CD4-positive, alpha-beta memory T cell (primary cell): ENCODE results near the gene ZBTB46. TPM values are rescaled to one million over a fixed set of nuclear protein-coding genes. Genes with fewer than 3 reads are reported as not detected.

Source experiments
- CTCF ChIA-PET: fragments of 350-600 bp; sonication (Branson Sonifier 250); formaldehyde crosslinking; loops from one replicate; lab custom pipeline; 2021; ENCODE audit warnings: inconsistent platforms; ENCODE audit not compliant: partially characterized antibody; lab: Charles Lee
- POLR2A ChIA-PET: fragments of 350-600 bp; sonication (Branson Sonifier 250); formaldehyde crosslinking; loops from one replicate; lab custom pipeline; 2021; ENCODE audit not compliant: partially characterized antibody; lab: Charles Lee
- DNase-seq, 5 donors: peaks; one replicate each; pipeline versions ENCODE4 v3.0.0 to v3.0.0-alpha.2; 2020 to 2022; ENCODE audit warnings: mixed read lengths in 1 of 5
- H3K27ac ChIP-seq: one replicate; pipeline ENCODE4 v1.7.0; 2013; ENCODE audit warnings: low read depth, low read length
- H3K27me3 ChIP-seq: 2 replicates; pipeline ENCODE4 v1.7.0; 2013; ENCODE audit warnings: mild to moderate bottlenecking, low read length, moderate library complexity; ENCODE audit not compliant: insufficient read depth
- H3K36me3 ChIP-seq: 2 replicates; pipeline ENCODE4 v1.7.0; 2013; ENCODE audit warnings: mild to moderate bottlenecking, low read length, moderate library complexity; ENCODE audit not compliant: insufficient read depth
- H3K4me1 ChIP-seq: 2 replicates; pipeline ENCODE4 v1.7.0; 2013; ENCODE audit warnings: mild to moderate bottlenecking, low read length, moderate library complexity; ENCODE audit not compliant: insufficient read depth
- H3K4me3 ChIP-seq, 2 donors: one replicate each; pipeline ENCODE4 v1.7.0; 2013; ENCODE audit warnings: low read length in 2 of 2, mild to moderate bottlenecking in 1 of 2
- H3K9me3 ChIP-seq, 2 donors: one replicate each; pipeline ENCODE4 v1.7.0; 2013; ENCODE audit warnings: low read length in 2 of 2, control low read depth in 1 of 2; ENCODE audit not compliant: control insufficient read depth in 1 of 2
- H3K27ac Mint-ChIP-seq, 7 donors: one replicate each; pipeline ENCODE4 v1.8.0; 2020 to 2021; ENCODE audit warnings: mixed read lengths in 7 of 7, mild to moderate bottlenecking in 6 of 7, inconsistent platforms in 3 of 7, moderate library complexity in 3 of 7
- H3K27me3 Mint-ChIP-seq, 2 donors: one replicate each; pipeline ENCODE4 v1.8.0; 2020 to 2021; ENCODE audit warnings: mixed read lengths in 2 of 2
- H3K36me3 Mint-ChIP-seq, 2 donors: one replicate each; pipeline ENCODE4 v1.8.0; 2020 to 2021; ENCODE audit warnings: mixed read lengths in 2 of 2, inconsistent platforms in 1 of 2, mild to moderate bottlenecking in 1 of 2
- H3K4me1 Mint-ChIP-seq, 4 donors: one replicate each; pipeline ENCODE4 v1.8.0; 2020 to 2021; ENCODE audit warnings: mixed read lengths in 4 of 4, mild to moderate bottlenecking in 1 of 4
- H3K4me3 Mint-ChIP-seq, 8 donors: one replicate each; pipeline ENCODE4 v1.8.0; 2020 to 2021; ENCODE audit warnings: mixed read lengths in 8 of 8, mild to moderate bottlenecking in 7 of 8, moderate library complexity in 6 of 8, inconsistent platforms in 3 of 8
- H3K9me3 Mint-ChIP-seq, 8 donors: one replicate each; pipeline ENCODE4 v1.8.0; 2020 to 2021; ENCODE audit warnings: mixed read lengths in 8 of 8, mild to moderate bottlenecking in 5 of 8, inconsistent platforms in 3 of 8, moderate library complexity in 1 of 8
- intact Hi-C: fragments of 100-400 bp; cut with micrococcal nuclease; formaldehyde crosslinking; loops from one replicate; pipeline ENCODE4 v1.15.1; 2023
- polyA plus RNA-seq, 2 donors: library from polyadenylated mRNA; unstranded; fragments of 300-500 nt; fragmentation: Illumina TruSeq; gene quantifications; one replicate each; pipeline ENCODE4 v1.2.3, GENCODE V29; 2021
- total RNA-seq, 2 experiments: library from RNA; stranded (reverse); gene quantifications; one replicate each; pipeline ENCODE4 v1.2.3, GENCODE V29; 2021

The ZBTB46 gene
- total and polyA plus RNA-seq, 4 experiments from 2014 or later: 0.09 to 0.87 (median 0.28) TPM; not detected in 1

- POLR2A ChIA-PET: interaction anchor here (0.6 to 3.8 kb wide), 13 partner anchors 9 to 342 kb away, joined by 3 to 37 read pairs (median 14); partner anchors contain the start of genes ARFRP1, LIME1, PPDPF and PRPF6
- Histone ChIP-seq H3K27me3 (no peaks in the 10 kb centered on the region), H3K36me3 (no peaks in the 10 kb centered on the region), H3K4me3 (peak overlapping the region; percentile 27 to 90), H3K9me3 (no peaks in the 10 kb centered on the region), H3K27ac (peak overlapping the region; percentile 81), H3K4me1 (peaks cover 40% of the 10 kb centered on the region)
- peak overlapping the region; percentile 87 to 99 (median 96) for H3K27ac Mint-ChIP-seq
- no peaks in the 10 kb centered on the region for H3K27me3 Mint-ChIP-seq
- CTCF ChIA-PET: interaction anchor here (0.7 to 4.8 kb wide), 8 partner anchors 56 to 326 kb away, joined by 3 to 39 read pairs (median 12); partner anchors contain the start of genes ARFRP1, PRPF6, PTK6 and TCEA2
- DNase-seq: no peak
- peaks cover 0 to 2% (median 0%) of the 10 kb centered on the region in 8 donors for H3K9me3 Mint-ChIP-seq
- intact Hi-C loops: loop anchor here (5.0 kb wide), 1 partner anchor 281 kb away; no protein-coding TSS in a partner anchor
- H3K4me1 Mint-ChIP-seq: peaks cover 16 to 54% (median 31%) of the 10 kb centered on the region in 4 donors
- H3K36me3 Mint-ChIP-seq: peaks cover 8 to 23% of the 10 kb centered on the region in 2 donors
- peak overlapping the region; percentile 90 to 99 (median 96) for H3K4me3 Mint-ChIP-seq
These were observed 32.1 kb upstream of the ZBTB46 start for GRCh38 chr20:63863021-63863797.

GRCh38 chr20:63861981-63862901, 31.2 kb upstream of the ZBTB46 start:
- Histone ChIP-seq H3K27me3 (no peaks in the 10 kb centered on the region), H3K4me3 (no peak overlapping the region), H3K27ac (no peak overlapping the region), H3K9me3 (no peaks in the 10 kb centered on the region), H3K36me3 (no peaks in the 10 kb centered on the region), H3K4me1 (peaks cover 46% of the 10 kb centered on the region)
- no peak overlapping the region for H3K4me3 Mint-ChIP-seq
- CTCF ChIA-PET: interaction anchor here (1.0 to 4.8 kb wide), 2 partner anchors 77 to 201 kb away, joined by 3 to 39 read pairs; partner anchors contain the start of gene TCEA2
- no peak for DNase-seq
- H3K27ac Mint-ChIP-seq: no peak overlapping the region
- intact Hi-C loops: loop anchor here (5.0 kb wide), 1 partner anchor 280 kb away; no protein-coding TSS in a partner anchor
- H3K36me3 Mint-ChIP-seq: peaks cover 6 to 19% of the 10 kb centered on the region in 2 donors
- POLR2A ChIA-PET: interaction anchor here (3.8 kb wide), 1 partner anchor 154 kb away, joined by 26 read pairs; the partner anchor contains the start of genes ARFRP1 and ZGPAT
- H3K9me3 Mint-ChIP-seq: no peaks in the 10 kb centered on the region
- H3K27me3 Mint-ChIP-seq: no peaks in the 10 kb centered on the region
- H3K4me1 Mint-ChIP-seq: peaks cover 16 to 60% (median 36%) of the 10 kb centered on the region in 4 donors

- Histone ChIP-seq H3K4me3 (no peak within 1 kb of the TSS), H3K9me3 (no peaks in the 10 kb centered on the region), H3K27me3 (no peaks in the 10 kb centered on the region), H3K36me3 (no peaks in the 10 kb centered on the region), H3K4me1 (peaks cover 42% of the 10 kb centered on the region), H3K27ac (no peak within 1 kb of the TSS)
- Mint-ChIP-seq H3K4me3 (no peak within 1 kb of the TSS), H3K36me3 (peaks cover 6 to 19% of the 10 kb centered on the region in 2 donors), H3K9me3 (no peaks in the 10 kb centered on the region), H3K27me3 (no peaks in the 10 kb centered on the region), H3K4me1 (peaks cover 19 to 60% (median 40%) of the 10 kb centered on the region in 4 donors), H3K27ac (no peak within 1 kb of the TSS)
- intact Hi-C loops: loop anchor here (5.0 kb wide), 1 partner anchor 279 kb away; no protein-coding TSS in a partner anchor
- ChIA-PET CTCF (no interaction called here), POLR2A (no interaction called here)
- no peak for DNase-seq
These were observed 30.4 kb upstream of the ZBTB46 start, which contains the start of gene ABHD16B for GRCh38 chr20:63861365-63861934. Gene ABHD16B, plus strand, starts transcription at chr20:63861498. Its CDS starts 43 bp downstream, at chr20:63861541.

GRCh38 chr20:63860325-63861051, 29.4 kb upstream of the ZBTB46 start:
- H3K4me1 ChIP-seq: peaks cover 34% of the 10 kb centered on the region
- H3K36me3 Mint-ChIP-seq: peaks cover 6 to 17% of the 10 kb centered on the region in 2 donors
- no peaks in the 10 kb centered on the region for H3K9me3 Mint-ChIP-seq
- no peaks in the 10 kb centered on the region for H3K9me3 ChIP-seq
- ChIA-PET POLR2A (no interaction called here), CTCF (no interaction called here)
- peak overlapping the region in 1 of 7 donors; percentile 61 for H3K27ac Mint-ChIP-seq
- no peaks in the 10 kb centered on the region for H3K27me3 Mint-ChIP-seq
- peaks cover 16 to 51% (median 34%) of the 10 kb centered on the region in 4 donors for H3K4me1 Mint-ChIP-seq
- no peak overlapping the region for H3K4me3 Mint-ChIP-seq
- DNase-seq: no peak
- no peak overlapping the region for H3K4me3 ChIP-seq
- H3K27me3 ChIP-seq: no peaks in the 10 kb centered on the region
- intact Hi-C loops: loop anchor here (5.0 kb wide), 1 partner anchor 278 kb away; no protein-coding TSS in a partner anchor
- H3K36me3 ChIP-seq: no peaks in the 10 kb centered on the region
- H3K27ac ChIP-seq: no peak overlapping the region

- H3K27me3 Mint-ChIP-seq: no peaks in the 10 kb centered on the region
- Histone ChIP-seq H3K9me3 (no peaks in the 10 kb centered on the region), H3K27ac (no peak overlapping the region), H3K4me3 (no peak overlapping the region), H3K27me3 (no peaks in the 10 kb centered on the region), H3K36me3 (no peaks in the 10 kb centered on the region), H3K4me1 (peaks cover 36% of the 10 kb centered on the region)
- peaks cover 13 to 44% (median 29%) of the 10 kb centered on the region in 4 donors for H3K4me1 Mint-ChIP-seq
- CTCF ChIA-PET: no interaction called here
- no peaks in the 10 kb centered on the region for H3K9me3 Mint-ChIP-seq
- POLR2A ChIA-PET: interaction anchor here (1.0 kb wide), 1 partner anchor 120 kb away, joined by 3 read pairs; no protein-coding TSS in a partner anchor
- peak overlapping the region in 4 of 8 donors; percentile 25 to 71 (median 51) for H3K4me3 Mint-ChIP-seq
- DNase-seq: no peak
- intact Hi-C loops: no loop called here
- H3K27ac Mint-ChIP-seq: peak overlapping the region in 4 of 7 donors; percentile 2 to 78 (median 16)
- H3K36me3 Mint-ChIP-seq: peaks cover 6 to 12% of the 10 kb centered on the region in 2 donors
These were observed 28.2 kb upstream of the ZBTB46 start for GRCh38 chr20:63859166-63859699.
